GM12892 (cell line): ENCODE results near the gene RBFOX2.

Experiments used
- POLR2A ChIP-seq: IDR thresholded peaks from 2 replicates; pipeline ENCODE4 v1.6.1; 2011; ENCODE audit warnings: low read depth, low read length, control low read depth
- POLR2AphosphoS5 ChIP-seq: IDR thresholded peaks from 2 replicates; pipeline ENCODE4 v1.6.1; 2011; ENCODE audit warnings: low read depth, low read length, control low read depth
- TAF1 ChIP-seq: IDR thresholded peaks from 2 replicates; pipeline ENCODE4 v1.6.1; 2011; ENCODE audit warnings: low read depth, mild to moderate bottlenecking, control low read depth, low read length, borderline replicate concordance

GRCh38 chr22:35892192-35892591, 136.4 kb downstream of the RBFOX2 start:
- no peak for TF ChIP-seq TAF1
- TF ChIP-seq POLR2A, result no peak
- TF ChIP-seq POLR2AphosphoS5, result no peak
